GM19238 (cell line): Measurements from ENCODE around the gene CDT1.

Experiments used
- DNase-seq: peaks from one replicate; pipeline ENCODE4 v3.0.0; 2011; ENCODE audit warnings: low spot score; ENCODE audit not compliant: insufficient read length

The CDT1 gene

GRCh38 chr16:88855176-88855575, 51.6 kb downstream of the CDT1 start:
- DNase-seq, result no peak

- DNase-seq, result no peak
Observed at GRCh38 chr16:88855736-88856121, 52.1 kb downstream of the CDT1 start.

GRCh38 chr16:88856122-88856827, 52.7 kb downstream of the CDT1 start:
- no peak for DNase-seq

GRCh38 chr16:88856828-88857727, 53.5 kb downstream of the CDT1 start, which contains the start of the genes GALNS and TRAPPC2L:
TSS of gene GALNS (minus strand) at chr16:88856947. CDS start at chr16:88856877, 70 bp downstream.
TSS of gene TRAPPC2L (plus strand) at chr16:88857127. CDS start at chr16:88857151, 24 bp downstream.
- DNase-seq, result peak; percentile 100

GRCh38 chr16:88857728-88858339, 54.2 kb downstream of the CDT1 start:
- peak; percentile 93 for DNase-seq
